GM18907 (cell line): ENCODE results near the gene ING5.

Experiments used
- ATAC-seq: cut with Tn5 transposase; IDR thresholded peaks from one replicate; pipeline ENCODE4 v1.9.1; 2021; ENCODE audit warnings: mild to moderate bottlenecking, moderate library complexity; ENCODE audit not compliant: unreplicated experiment

The ING5 gene

DNA sequence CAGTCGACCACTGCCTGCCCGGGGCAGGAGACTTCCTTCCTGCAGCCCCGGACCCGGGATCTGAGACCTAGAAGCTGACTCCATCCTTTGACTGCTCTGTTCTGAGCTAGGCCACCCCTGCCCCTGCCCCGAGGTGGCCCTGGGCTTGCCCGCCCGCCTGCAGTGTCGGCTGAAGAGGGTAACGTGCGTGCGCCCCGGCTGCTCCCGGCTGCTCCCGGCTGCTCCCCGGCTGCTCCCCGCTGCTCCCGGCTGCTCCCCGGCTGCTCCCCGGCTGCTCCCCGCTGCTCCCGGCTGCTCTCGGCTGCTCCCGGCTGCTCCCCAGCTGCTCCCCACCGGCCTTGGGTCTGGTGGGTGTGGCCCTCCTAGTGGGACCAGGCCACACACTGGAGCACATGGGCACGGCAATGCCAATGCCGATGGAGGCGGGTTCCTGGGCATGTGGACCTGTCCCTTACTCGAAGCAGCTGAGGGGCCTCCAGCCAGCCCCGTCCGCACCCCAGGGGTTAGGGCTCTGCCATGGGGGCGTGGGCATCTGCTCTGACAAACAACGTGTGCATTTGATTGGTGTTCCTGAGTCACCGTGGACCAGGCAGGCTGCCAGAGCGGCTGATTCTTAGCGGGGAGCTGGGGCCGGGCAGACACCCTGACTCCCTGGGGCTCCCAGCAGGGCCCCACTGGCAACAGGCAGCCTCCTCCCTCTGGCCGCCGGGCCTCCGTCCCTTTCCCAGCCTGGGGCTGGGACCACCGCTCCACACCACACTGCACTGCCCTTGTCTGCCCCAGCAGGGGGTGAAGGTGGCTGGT lies 72.8 kb downstream of the ING5 start:
- no peak for ATAC-seq

DNA sequence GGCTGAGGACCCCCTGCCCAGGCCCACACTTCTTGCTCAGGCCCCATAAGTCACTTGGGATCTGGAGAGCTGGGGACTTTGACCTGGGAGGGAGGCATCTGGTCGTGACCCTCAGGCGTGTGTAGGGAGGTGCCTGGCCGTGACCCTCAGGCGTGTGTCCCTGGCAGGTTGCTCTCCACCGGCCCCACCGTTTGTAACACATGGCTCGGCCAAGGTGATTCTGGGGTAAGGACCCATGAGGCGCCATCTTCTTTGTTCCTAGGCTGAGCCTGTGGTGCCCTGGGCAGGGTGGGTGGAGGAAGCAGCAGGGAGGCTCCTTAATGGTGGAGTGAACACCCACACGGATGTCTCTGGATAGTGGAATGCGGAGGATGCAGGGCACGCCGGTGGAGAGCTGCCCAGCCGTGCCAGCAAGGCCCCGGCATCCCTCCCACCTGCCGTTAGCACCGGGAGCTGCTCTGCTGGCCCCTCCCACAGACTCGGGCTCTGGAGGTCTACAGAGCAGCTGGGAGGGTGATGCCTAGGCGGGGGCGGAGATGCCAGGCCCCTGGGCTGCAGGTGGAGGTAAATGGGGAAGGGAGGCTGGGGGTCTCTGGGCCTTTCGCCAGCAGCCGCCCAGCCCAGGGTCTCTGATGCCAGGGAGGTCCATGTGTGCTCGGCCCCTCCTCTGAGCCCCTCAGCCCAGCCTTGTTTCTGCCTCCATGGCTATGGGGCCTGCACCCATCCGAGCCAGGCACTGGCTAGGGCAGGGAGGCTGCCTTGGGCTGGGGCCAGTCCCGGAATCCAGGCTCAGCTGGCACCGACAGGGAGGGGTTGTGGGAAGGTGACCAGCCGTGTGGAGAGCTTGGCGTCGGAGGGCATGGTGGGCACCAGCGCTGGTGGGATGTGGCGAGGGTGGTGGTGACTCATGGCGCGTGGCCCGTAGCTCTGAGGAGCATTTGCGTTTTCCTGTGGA lies 73.7 kb downstream of the ING5 start:
- ATAC-seq = no peak

DNA sequence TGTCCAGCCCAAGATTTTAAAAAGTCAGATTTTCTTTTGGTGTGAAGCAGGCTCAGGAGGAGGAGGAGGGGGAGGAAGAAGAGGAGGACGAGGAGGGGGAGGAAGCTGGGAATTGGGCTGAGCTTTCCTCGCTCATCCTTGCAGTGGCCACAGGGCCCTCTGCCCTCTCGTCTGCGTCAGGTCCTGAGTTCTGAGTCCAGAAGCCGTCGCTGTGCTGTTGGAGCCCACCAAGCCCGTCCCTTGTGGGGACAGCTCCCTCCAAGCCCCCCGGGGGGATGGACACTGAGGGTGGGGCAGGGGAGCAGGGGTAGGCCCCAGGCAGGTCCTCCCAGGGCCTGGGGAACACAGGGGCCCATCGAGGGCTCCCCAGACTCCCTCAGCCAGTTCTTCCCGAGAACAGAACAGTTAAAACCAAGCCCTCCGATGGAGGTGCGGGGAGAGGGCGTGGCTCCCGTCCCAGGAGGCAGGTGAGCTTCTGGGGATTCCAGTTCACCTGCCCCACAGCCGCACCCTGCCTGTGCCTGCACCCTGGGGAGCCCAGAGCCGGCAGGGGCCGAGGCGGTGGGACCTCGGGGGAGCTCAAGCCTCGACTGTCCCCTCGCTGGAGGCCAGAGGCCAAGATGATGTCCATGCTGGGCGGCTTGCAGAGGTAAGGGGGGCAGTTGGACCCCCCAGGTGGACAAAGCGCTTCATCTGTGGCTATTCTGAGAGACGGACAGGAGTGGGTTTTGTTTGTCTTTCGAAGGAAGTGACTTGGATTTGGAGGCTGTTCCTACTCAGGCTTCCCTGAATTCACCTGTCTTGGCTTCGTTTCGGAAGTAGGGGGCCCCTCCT lies 74.7 kb downstream of the ING5 start, which contains the start of gene GAL3ST2:
Gene GAL3ST2 (plus strand): TSS at position 487 of the 834 bp plus-strand sequence. CDS start 134 bp downstream, at position 621.
- ATAC-seq = no peak

DNA sequence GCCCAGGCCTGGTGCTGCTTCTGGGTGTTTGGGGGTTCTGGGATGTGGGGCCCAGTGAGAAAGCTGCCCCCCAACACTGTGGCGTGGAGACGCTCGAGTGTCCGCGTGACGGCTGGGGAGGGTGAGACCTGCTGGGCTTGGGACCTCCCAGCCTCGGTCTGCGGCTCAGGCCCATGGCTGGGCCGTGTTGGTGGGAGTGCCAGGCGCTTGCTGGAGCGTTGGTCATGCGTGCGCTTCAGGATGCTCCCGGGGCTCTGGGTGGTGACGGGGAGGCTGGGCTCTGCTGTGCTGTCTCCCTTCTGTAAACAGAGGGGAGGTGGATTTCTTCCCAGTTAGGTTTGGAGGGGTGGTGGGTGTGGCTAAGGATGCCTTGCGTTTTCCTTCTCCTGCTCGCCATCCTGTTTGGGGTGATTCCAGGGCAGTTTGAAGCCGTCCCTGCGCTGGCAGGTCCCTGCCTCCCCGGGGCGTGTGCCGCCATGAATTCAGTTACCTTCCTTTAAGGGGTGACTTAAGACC lies 75.4 kb downstream of the ING5 start:
- ATAC-seq = no peak

DNA sequence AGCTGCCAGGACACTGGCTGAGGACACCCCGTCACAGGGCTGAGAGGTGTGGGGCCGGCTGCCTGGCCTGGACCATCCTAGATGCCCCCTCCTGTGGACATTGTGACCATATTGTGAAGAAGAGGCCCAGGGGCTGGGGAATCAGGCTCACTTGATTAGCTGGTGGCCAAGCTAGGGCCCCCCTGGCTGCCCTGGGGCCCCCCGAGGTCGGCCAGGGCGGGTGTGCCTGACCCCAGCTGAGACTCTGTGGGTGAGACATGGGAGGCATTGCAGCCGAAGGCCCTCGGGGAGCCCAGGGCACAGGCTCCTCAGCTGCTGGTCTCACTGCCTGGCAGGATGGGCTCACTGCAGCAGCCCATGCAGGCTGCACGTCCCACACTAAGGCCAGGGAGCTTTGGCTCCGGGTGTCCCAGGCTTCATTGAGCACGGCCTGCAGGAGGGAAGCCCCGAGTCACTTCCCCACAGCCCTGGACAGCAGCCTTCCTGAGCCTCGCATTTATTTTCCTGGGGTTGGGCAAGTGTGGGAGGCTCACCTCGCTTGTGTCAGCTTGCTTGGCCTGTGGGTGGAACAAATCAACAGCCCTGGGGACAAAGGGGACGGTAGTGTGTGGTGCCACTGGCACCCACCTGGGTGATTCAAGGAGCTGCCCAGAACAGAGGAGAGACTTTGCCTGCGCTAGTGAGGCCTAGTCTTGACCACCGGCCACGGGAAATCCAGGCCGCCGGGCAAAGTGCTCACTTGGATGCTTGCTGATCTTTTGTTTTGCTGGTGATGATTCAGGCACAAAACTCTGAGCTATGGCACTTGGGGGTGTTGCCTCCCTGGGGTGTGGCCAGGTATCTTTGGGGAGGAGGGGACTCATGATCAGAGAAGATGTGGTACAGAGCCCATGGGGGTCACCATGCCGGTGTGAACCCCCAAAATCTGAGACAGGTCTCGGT lies 76.1 kb downstream of the ING5 start:
- no peak for ATAC-seq
